BJ (cell line): Measurements from ENCODE around the gene XYLT1. TPM values are rescaled to one million over a fixed set of nuclear protein-coding genes. Genes with fewer than 3 reads are reported as not detected.

ENCODE experiments used
- CTCF ChIA-PET: fragments of 350-600 bp; formaldehyde crosslinking; extraction: SDS; loops from one replicate; lab custom pipeline; 2021; ENCODE audit warnings: antibody characterized with exemption, inconsistent platforms; lab: Yijun Ruan, JAX
- POLR2A ChIA-PET: fragments of 300-600 bp; sonication (Branson Sonifier 250); formaldehyde crosslinking; extraction: SDS; loops from one replicate; lab custom pipeline; 2021; ENCODE audit warnings: antibody characterized with exemption; lab: Charles Lee
- DNase-seq: peaks from one replicate; pipeline ENCODE4 v3.0.0-alpha.2; 2011; ENCODE audit warnings: low read depth
- H3K27me3 ChIP-seq: 2 replicates; pipeline ENCODE4 v1.6.0; 2011; ENCODE audit warnings: low read length; ENCODE audit not compliant: control insufficient read depth, insufficient read depth
- H3K36me3 ChIP-seq: 2 replicates; pipeline ENCODE4 v1.5.1; 2011; ENCODE audit warnings: low read length; ENCODE audit not compliant: control insufficient read depth, insufficient read depth
- H3K4me3 ChIP-seq: 2 replicates; pipeline ENCODE4 v1.5.1; 2011; ENCODE audit warnings: low read depth, mild to moderate bottlenecking, control low read depth, low read length
- polyA plus RNA-seq: library from polyadenylated mRNA; depleted of rRNA; stranded (reverse); fragments of >200 nt; gene quantifications from 2 replicates; pipeline ENCODE4 v1.2.3, GENCODE V29; 2011
- TF ChIP-seq, protein P1 (sequence below): IDR thresholded peaks from 2 replicates; pipeline ENCODE4 v1.5.1; 2011; ENCODE audit warnings: low read depth, mild to moderate bottlenecking, control low read depth, inconsistent platforms, low read length, moderate library complexity; ENCODE audit not compliant: insufficient read depth

The XYLT1 gene
- polyA plus RNA-seq, 1 experiment, result 15.9 TPM

DNA sequence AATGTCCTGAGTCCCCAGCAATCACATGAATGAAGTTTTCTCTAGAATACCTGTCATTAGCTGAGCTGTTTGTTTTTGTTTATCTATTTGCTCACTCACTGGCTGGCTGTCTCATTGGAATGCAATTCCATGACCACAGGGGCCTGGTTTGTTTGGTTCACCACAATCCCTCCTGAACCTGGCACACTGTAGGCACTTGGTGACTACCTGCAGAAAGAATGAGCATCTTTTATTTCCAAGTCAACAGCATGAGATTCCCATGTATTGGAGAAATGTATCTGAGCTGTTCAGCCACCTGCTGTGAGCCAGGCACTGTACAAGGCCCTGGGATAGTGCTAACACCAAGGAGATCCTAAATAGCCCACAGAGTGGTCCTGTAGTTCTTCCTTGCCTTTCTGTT, 345.1 kb downstream of the XYLT1 start:
- POLR2A ChIA-PET, result no interaction called here
- no peak overlapping the region for H3K4me3 ChIP-seq
- TF ChIP-seq, protein P1, sequence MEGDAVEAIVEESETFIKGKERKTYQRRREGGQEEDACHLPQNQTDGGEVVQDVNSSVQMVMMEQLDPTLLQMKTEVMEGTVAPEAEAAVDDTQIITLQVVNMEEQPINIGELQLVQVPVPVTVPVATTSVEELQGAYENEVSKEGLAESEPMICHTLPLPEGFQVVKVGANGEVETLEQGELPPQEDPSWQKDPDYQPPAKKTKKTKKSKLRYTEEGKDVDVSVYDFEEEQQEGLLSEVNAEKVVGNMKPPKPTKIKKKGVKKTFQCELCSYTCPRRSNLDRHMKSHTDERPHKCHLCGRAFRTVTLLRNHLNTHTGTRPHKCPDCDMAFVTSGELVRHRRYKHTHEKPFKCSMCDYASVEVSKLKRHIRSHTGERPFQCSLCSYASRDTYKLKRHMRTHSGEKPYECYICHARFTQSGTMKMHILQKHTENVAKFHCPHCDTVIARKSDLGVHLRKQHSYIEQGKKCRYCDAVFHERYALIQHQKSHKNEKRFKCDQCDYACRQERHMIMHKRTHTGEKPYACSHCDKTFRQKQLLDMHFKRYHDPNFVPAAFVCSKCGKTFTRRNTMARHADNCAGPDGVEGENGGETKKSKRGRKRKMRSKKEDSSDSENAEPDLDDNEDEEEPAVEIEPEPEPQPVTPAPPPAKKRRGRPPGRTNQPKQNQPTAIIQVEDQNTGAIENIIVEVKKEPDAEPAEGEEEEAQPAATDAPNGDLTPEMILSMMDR, result no peak
- no peaks in the 10 kb centered on the region for H3K27me3 ChIP-seq
- peaks cover 4% of the 10 kb centered on the region for H3K36me3 ChIP-seq
- DNase-seq, result no peak
- CTCF ChIA-PET, result no interaction called here

DNA sequence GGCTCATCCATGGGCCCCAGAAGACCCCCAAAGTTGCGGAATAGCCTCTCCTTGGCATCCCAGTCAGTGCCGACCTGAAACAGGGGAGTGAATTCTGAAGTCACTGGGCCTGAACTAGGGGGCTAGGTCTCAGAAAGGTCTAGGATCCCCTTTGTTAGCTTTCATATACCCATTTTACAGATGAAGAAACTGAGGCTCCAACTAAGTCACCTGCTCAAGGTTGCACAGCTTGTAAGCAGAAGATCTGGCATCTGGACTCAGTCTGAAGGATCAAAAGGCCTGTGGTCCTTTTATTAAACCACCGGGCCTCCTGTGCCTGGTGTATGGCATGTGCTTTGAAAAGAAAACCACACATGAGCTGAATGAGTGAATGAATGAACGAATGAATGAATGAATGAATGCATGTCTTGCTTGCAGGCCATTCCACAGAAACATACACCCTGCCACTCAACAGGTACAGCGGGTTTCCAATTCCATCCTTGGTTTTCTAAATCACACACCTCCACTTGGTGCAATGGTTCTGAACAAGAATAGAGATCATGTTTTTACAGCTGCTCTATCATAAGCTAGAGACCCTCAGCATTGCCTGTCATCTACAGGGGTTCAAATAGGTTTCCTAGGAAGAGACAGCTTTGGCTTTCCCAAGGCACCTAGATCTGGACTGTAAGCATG, 352.7 kb downstream of the XYLT1 start:
- DNase-seq, result no peak
- ChIA-PET POLR2A (no interaction called here), CTCF (no interaction called here)
- TF ChIP-seq, protein P1, result no peak
- H3K27me3 ChIP-seq, result no peaks in the 10 kb centered on the region
- no peaks in the 10 kb centered on the region; the same call in 1 of the 2 replicates for H3K36me3 ChIP-seq
- no peak overlapping the region for H3K4me3 ChIP-seq

DNA sequence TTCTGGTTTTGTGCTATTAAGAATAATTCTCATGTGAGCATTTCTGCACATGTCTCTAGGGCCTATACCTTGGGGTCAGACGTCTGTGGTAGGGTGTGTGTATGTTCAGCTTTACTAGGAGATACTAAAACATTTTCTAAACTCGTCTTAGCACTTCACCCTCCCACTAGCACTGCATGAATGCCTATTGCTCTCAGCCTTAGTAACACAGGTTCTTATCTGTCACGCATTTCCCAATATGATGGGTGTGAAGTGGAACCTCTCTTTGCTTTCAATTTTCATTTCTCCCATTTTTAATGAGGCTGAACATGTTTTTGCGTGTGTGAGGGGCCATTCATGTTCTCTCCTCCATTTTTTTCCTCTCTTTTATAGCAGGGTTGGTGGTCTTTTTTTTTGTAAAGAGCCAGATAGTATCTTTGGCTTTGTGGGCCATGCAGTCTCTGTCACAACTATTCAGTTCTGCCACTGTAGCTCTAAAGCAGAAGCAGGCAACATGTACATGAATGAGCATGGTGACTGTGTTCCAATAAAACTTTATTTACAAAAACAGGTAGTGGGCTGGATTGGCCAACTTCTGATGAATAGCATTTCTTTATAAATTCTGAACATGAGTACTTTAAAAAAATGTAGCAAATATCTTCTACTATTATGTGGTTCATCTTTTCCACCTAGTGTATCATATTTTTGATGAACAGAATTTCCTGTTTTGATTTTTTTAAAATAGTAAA, 354.0 kb downstream of the XYLT1 start:
- CTCF ChIA-PET, result no interaction called here

DNA sequence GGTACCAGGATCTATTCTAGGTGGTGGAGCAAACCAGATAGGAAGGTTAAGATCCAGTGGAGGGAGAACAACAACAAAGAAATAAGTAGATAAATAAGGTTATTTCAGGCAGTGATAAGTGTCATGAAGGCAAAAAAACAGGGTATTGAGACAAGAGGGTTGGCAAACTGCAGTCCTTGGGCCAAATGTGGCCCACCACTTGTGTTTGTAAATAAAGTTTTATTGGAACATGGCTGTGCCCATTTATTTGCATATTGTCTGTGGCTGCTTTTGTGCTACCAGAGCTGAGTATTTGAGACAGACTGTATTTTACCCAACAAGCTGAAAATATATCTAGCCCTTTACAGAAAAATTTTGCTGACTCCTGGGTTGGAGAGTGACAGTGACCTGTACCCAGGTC, 361.3 kb downstream of the XYLT1 start:
- POLR2A ChIA-PET, result no interaction called here

More for the DNA sequence above, 354.0 kb downstream of the XYLT1 start:
- POLR2A ChIA-PET, result no interaction called here
- TF ChIP-seq, protein P1, result no peak
- Histone ChIP-seq H3K4me3 (no peak overlapping the region), H3K27me3 (no peaks in the 10 kb centered on the region), H3K36me3 (no peaks in the 10 kb centered on the region; the same call in 1 of the 2 replicates)
- no peak for DNase-seq

DNA sequence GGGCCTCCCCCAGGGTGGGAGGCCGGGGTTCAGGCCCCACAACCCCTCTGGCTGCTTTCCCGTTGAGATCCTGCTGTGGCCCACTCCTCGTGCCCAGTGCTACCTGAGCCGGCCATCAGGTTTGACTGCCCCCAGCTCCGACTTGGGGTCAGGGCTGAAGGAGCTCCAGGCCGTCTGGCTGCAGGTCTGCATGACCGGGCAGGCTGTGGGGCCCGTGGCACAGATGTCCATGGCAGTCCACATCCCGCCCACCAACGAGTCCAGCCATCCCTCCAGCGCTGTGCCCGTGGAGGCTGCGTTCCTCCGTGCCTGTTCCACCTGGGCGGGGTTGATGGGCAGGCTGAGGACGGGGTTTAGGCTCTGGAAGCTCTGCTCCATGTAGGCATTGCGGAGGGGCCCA, 362.2 kb downstream of the XYLT1 start:
- TF ChIP-seq, protein P1, result no peak
- POLR2A ChIA-PET, result no interaction called here
- Histone ChIP-seq H3K27me3 (no peaks in the 10 kb centered on the region), H3K36me3 (no peaks in the 10 kb centered on the region; the same call in 1 of the 2 replicates), H3K4me3 (no peak overlapping the region)
- no peak for DNase-seq
- CTCF ChIA-PET, result no interaction called here

More for the DNA sequence above, 361.3 kb downstream of the XYLT1 start:
- H3K36me3 ChIP-seq, result no peaks in the 10 kb centered on the region; the same call in 1 of the 2 replicates
- no peaks in the 10 kb centered on the region for H3K27me3 ChIP-seq
- TF ChIP-seq, protein P1, result no peak
- no peak overlapping the region for H3K4me3 ChIP-seq
- CTCF ChIA-PET, result no interaction called here
- DNase-seq, result no peak
